ENCODE results near the gene WDFY4. TPM values are rescaled to one million over a fixed set of nuclear protein-coding genes. Genes with fewer than 3 reads are reported as not detected.

The WDFY4 gene
- total RNA-seq, 1 experiment from 2014 or later: not detected

GRCh38 chr10:48805848-48806247 lies 121.2 kb downstream of the WDFY4 start:
- no peak overlapping the region for H3K27ac Mint-ChIP-seq
- H3K14ac ChIP-seq (ENCODE audit: insufficient read depth, low read length): no peak overlapping the region

More at GRCh38 chr10:48805848-48806247, 121.2 kb downstream of the WDFY4 start:
- Histone ChIP-seq H4K5ac (ENCODE audit: insufficient read length, low read depth, low read length) (no peak overlapping the region), H2BK15ac (ENCODE audit: low read depth, low read length) (no peak overlapping the region), H2BK120ac (ENCODE audit: low read depth, low read length, poor library complexity, severe bottlenecking) (no peak overlapping the region), H2BK20ac (ENCODE audit: low read depth, low read length, poor library complexity, severe bottlenecking) (no peak overlapping the region), H3K27ac (ENCODE audit: insufficient read length, low read depth, low read length) (no peak overlapping the region), H3K79me1 (ENCODE audit: insufficient read depth, low read depth, low read length, poor library complexity, severe bottlenecking) (no peaks in the 10 kb centered on the region), H3K18ac (ENCODE audit: insufficient read length, low read depth, low read length) (no peak overlapping the region), H3K4me1 (ENCODE audit: insufficient read depth, low read length) (no peaks in the 10 kb centered on the region), H3K9ac (ENCODE audit: extremely low read depth, insufficient read length, low read length) (no peak overlapping the region), H2BK5ac (ENCODE audit: insufficient read length, low read length) (no peak overlapping the region), H3T11ph (ENCODE audit: low read length) (no peak overlapping the region), H3K4me2 (ENCODE audit: insufficient read depth, insufficient read length, low read length) (no peak overlapping the region), H4K20me1 (ENCODE audit: control insufficient read depth, insufficient read depth, insufficient read length) (peaks cover 3% of the 10 kb centered on the region), H2BK12ac (ENCODE audit: insufficient read length, low read depth, low read length) (no peak overlapping the region), H3K9me3 (ENCODE audit: control insufficient read depth, low read depth, low read length) (no peaks in the 10 kb centered on the region), H3K79me2 (ENCODE audit: insufficient read depth, low read length) (no peaks in the 10 kb centered on the region), H3K27me3 (ENCODE audit: insufficient read depth, low read length) (no peaks in the 10 kb centered on the region), H3K56ac (ENCODE audit: insufficient read length, low read depth, low read length) (no peak overlapping the region), H4K8ac (replicated peaks; ENCODE audit: insufficient read length, low read depth, low read length) (no peak overlapping the region), H3K23ac (ENCODE audit: insufficient read length, low read depth, low read length) (no peak overlapping the region), H2AK5ac (ENCODE audit: insufficient read length, low read length) (no peak overlapping the region), H4K91ac (ENCODE audit: insufficient read length, low read depth, low read length) (no peak overlapping the region), H2AFZ (ENCODE audit: low read length) (no peak overlapping the region), H3K4ac (ENCODE audit: low read depth, low read length) (no peak overlapping the region), H3K23me2 (ENCODE audit: insufficient read length, low read depth, low read length, poor library complexity, severe bottlenecking) (no peaks in the 10 kb centered on the region)
- DNase-seq: no peak
- TF ChIP-seq, protein P1, sequence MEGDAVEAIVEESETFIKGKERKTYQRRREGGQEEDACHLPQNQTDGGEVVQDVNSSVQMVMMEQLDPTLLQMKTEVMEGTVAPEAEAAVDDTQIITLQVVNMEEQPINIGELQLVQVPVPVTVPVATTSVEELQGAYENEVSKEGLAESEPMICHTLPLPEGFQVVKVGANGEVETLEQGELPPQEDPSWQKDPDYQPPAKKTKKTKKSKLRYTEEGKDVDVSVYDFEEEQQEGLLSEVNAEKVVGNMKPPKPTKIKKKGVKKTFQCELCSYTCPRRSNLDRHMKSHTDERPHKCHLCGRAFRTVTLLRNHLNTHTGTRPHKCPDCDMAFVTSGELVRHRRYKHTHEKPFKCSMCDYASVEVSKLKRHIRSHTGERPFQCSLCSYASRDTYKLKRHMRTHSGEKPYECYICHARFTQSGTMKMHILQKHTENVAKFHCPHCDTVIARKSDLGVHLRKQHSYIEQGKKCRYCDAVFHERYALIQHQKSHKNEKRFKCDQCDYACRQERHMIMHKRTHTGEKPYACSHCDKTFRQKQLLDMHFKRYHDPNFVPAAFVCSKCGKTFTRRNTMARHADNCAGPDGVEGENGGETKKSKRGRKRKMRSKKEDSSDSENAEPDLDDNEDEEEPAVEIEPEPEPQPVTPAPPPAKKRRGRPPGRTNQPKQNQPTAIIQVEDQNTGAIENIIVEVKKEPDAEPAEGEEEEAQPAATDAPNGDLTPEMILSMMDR (conservative IDR thresholded peaks at IDR 0.05): no peak
- WGBS (ENCODE audit: extremely low coverage, insufficient read length, low lambda C conversion rate): no CpG with 5 or more reads among the region's 12 CpGs
- H3K27me3 Mint-ChIP-seq (ENCODE audit: low read depth): no peaks in the 10 kb centered on the region; the same call in 1 of the 2 replicates
- H3K36me3 Mint-ChIP-seq (ENCODE audit: insufficient read depth in 1 of 3, low read depth in 3 of 3): no peaks in the 10 kb centered on the region
- no peaks in the 10 kb centered on the region for H3K9me3 Mint-ChIP-seq
- no peak overlapping the region for H3K4me3 Mint-ChIP-seq
- peaks cover 15 to 26% of the 10 kb centered on the region in 2 experiments for H3K4me1 Mint-ChIP-seq

All from H9 (cell line).